ENCODE measurements around the gene CYP26B1.

GRCh38 chr2:72165792-72166191 is 18.1 kb upstream of the CYP26B1 start:
- TF ChIP-seq CTCF (IDR thresholded peaks at IDR 0.05) (no peak), POLR2A (IDR thresholded peaks at IDR 0.05) (no peak), POLR2AphosphoS5 (IDR thresholded peaks at IDR 0.05) (no peak)
